NT2/D1 (cell line): ENCODE data around the gene DEFB108B.
"Not testable (repeated sequence)": the region's sequence is repeated elsewhere in the genome, so short reads cannot be mapped to it uniquely, and the experiment has no call there.

Experiments used
- SUZ12 ChIP-seq: IDR thresholded peaks from 2 replicates; pipeline ENCODE4 v1.6.1; 2011; ENCODE audit not compliant: insufficient read length, insufficient read depth; ENCODE audit errors: extremely low read depth
- ZNF274 ChIP-seq: IDR thresholded peaks from 2 replicates; pipeline ENCODE4 v1.6.1; 2011; ENCODE audit warnings: mild to moderate bottlenecking, low read depth, low read length

GRCh38 chr11:71869931-71870330 is 36.9 kb downstream of the DEFB108B start:
- not testable (repeated sequence) for TF ChIP-seq ZNF274, SUZ12
